CD4-positive, alpha-beta T cell (primary cell): ENCODE results near the gene HS3ST2. TPM values are rescaled to one million over a fixed set of nuclear protein-coding genes. Genes with fewer than 3 reads are reported as not detected.

Experiments used
- ATAC-seq: fragments of 200-7000 bp; cut with Tn5 transposase; one replicate; pipeline ENCODE4 v1.10.0; 2022; ENCODE audit warnings: mild to moderate bottlenecking; ENCODE audit not compliant: poor library complexity
- CTCF ChIA-PET: fragments of 350-600 bp; sonication (Branson Sonifier 250); formaldehyde crosslinking; loops from one replicate; lab custom pipeline; 2021; ENCODE audit warnings: antibody characterized with exemption, inconsistent platforms; lab: Charles Lee
- POLR2A ChIA-PET: fragments of 350-600 bp; sonication (Branson Sonifier 250); formaldehyde crosslinking; loops from one replicate; lab custom pipeline; 2021; ENCODE audit warnings: antibody characterized with exemption, inconsistent platforms; lab: Charles Lee
- DNase-seq, 14 experiments: peaks; one replicate each; pipeline ENCODE4 v3.0.0-alpha.2; 2013 to 2020; ENCODE audit warnings: mixed read lengths in 2 of 14
- H3K27ac ChIP-seq, 2 donors: one replicate each; pipeline versions ENCODE4 v1.5.1 to v1.7.0; 2013; ENCODE audit warnings: low read length in 2 of 2, low read depth in 1 of 2, mild to moderate bottlenecking in 1 of 2
- H3K27me3 ChIP-seq, 2 experiments: 1 replicate in 1 of 2; 2 replicates in 1 of 2; pipeline versions ENCODE4 v1.6.1 to v1.7.0; 2013; ENCODE audit warnings: low read length in 2 of 2, control low read depth in 1 of 2, mild to moderate bottlenecking in 1 of 2, moderate library complexity in 1 of 2; ENCODE audit not compliant: insufficient read depth in 2 of 2, control insufficient read depth in 1 of 2
- H3K36me3 ChIP-seq: one replicate; pipeline ENCODE4 v1.6.1; 2013; ENCODE audit warnings: low read length, control low read depth; ENCODE audit not compliant: insufficient read depth
- H3K4me1 ChIP-seq: one replicate; pipeline ENCODE4 v1.6.1; 2013; ENCODE audit warnings: low read length, control low read depth; ENCODE audit not compliant: insufficient read depth
- H3K4me3 ChIP-seq: one replicate; pipeline ENCODE4 v1.5.1; 2013; ENCODE audit warnings: mild to moderate bottlenecking, low read length, moderate library complexity
- H3K9me3 ChIP-seq, 2 experiments: 1 replicate in 1 of 2; 2 replicates in 1 of 2; pipeline versions ENCODE4 v1.6.1 to v1.7.0; 2013; ENCODE audit warnings: low read length in 2 of 2, mild to moderate bottlenecking in 2 of 2, control low read depth in 1 of 2, moderate library complexity in 1 of 2; ENCODE audit not compliant: control insufficient read depth in 1 of 2, insufficient read depth in 1 of 2
- H3K27ac Mint-ChIP-seq: one replicate; pipeline ENCODE4 v1.8.0; 2020; ENCODE audit warnings: mixed read lengths
- H3K27me3 Mint-ChIP-seq: one replicate; pipeline ENCODE4 v1.8.0; 2021; ENCODE audit warnings: mixed read lengths
- H3K36me3 Mint-ChIP-seq: one replicate; pipeline ENCODE4 v1.8.0; 2021; ENCODE audit warnings: low read depth, mixed read lengths
- H3K4me1 Mint-ChIP-seq: one replicate; pipeline ENCODE4 v1.8.0; 2021; ENCODE audit warnings: low read depth, mixed read lengths
- H3K4me3 Mint-ChIP-seq: one replicate; pipeline ENCODE4 v1.8.0; 2020; ENCODE audit warnings: mild to moderate bottlenecking, mixed read lengths
- H3K9me3 Mint-ChIP-seq: one replicate; pipeline ENCODE4 v1.8.0; 2020; ENCODE audit warnings: mixed read lengths
- CTCF ChIP-seq: fragments of 200-600 bp; IDR thresholded peaks from one replicate; pipeline ENCODE4 v1.8.0; 2022; ENCODE audit warnings: antibody characterized with exemption, mild to moderate bottlenecking
- intact Hi-C, 2 experiments: fragments of 100-400 bp; cut with DNase I in 1 of 2; cut with micrococcal nuclease in 1 of 2; formaldehyde crosslinking; loops; one replicate each; pipeline versions ENCODE4 v1.15.1 to v1.9.0; 2023 to 2025; cut with DNase I, micrococcal nuclease
- total RNA-seq, 174 experiments: library from RNA in 2 of 174; stranded (reverse) in 2 of 174; gene quantifications; one replicate each; pipeline ENCODE4 v1.2.3 and lab custom pipeline; 2021 to 2026

The HS3ST2 gene
- total RNA-seq, 2 experiments from 2014 or later: not detected

- DNase-seq (no peak), ATAC-seq (no peak)
- no peak overlapping the region for H3K4me3 ChIP-seq
- Mint-ChIP-seq H3K9me3 (no peaks in the 10 kb centered on the region), H3K4me1 (no peaks in the 10 kb centered on the region), H3K36me3 (no peaks in the 10 kb centered on the region), H3K27me3 (peaks cover 59% of the 10 kb centered on the region), H3K27ac (no peak overlapping the region), H3K4me3 (no peak overlapping the region)
- peaks cover 4 to 23% of the 10 kb centered on the region in 2 experiments for H3K27me3 ChIP-seq
- H3K27ac ChIP-seq: no peak overlapping the region
- intact Hi-C loops: no loop called here
- no peaks in the 10 kb centered on the region for H3K4me1 ChIP-seq
- ChIA-PET POLR2A (no interaction called here), CTCF (no interaction called here)
- TF ChIP-seq CTCF: no peak
- H3K9me3 ChIP-seq: no peaks in the 10 kb centered on the region
- H3K36me3 ChIP-seq: no peaks in the 10 kb centered on the region
These were observed 115.0 kb downstream of the HS3ST2 start for GRCh38 chr16:22928882-22929435.

- intact Hi-C loops: no loop called here
- no peaks in the 10 kb centered on the region for H3K4me1 Mint-ChIP-seq
- no peak for TF ChIP-seq CTCF
- ATAC-seq (no peak), DNase-seq (no peak)
- H3K4me3 Mint-ChIP-seq: no peak overlapping the region
- H3K9me3 Mint-ChIP-seq: no peaks in the 10 kb centered on the region
- H3K27me3 Mint-ChIP-seq: peaks cover 58% of the 10 kb centered on the region
- Histone ChIP-seq H3K36me3 (no peaks in the 10 kb centered on the region), H3K4me1 (no peaks in the 10 kb centered on the region), H3K27me3 (peaks cover 4 to 23% of the 10 kb centered on the region in 2 experiments), H3K4me3 (no peak overlapping the region), H3K27ac (no peak overlapping the region), H3K9me3 (no peaks in the 10 kb centered on the region)
- H3K27ac Mint-ChIP-seq: no peak overlapping the region
- CTCF ChIA-PET: no interaction called here
- H3K36me3 Mint-ChIP-seq: no peaks in the 10 kb centered on the region
- POLR2A ChIA-PET: no interaction called here
These were observed 115.5 kb downstream of the HS3ST2 start for GRCh38 chr16:22929461-22929860.

- Mint-ChIP-seq H3K36me3 (no peaks in the 10 kb centered on the region), H3K9me3 (no peaks in the 10 kb centered on the region), H3K27me3 (peaks cover 62% of the 10 kb centered on the region), H3K27ac (no peak overlapping the region), H3K4me1 (no peaks in the 10 kb centered on the region), H3K4me3 (no peak overlapping the region)
- Histone ChIP-seq H3K36me3 (no peaks in the 10 kb centered on the region), H3K4me1 (no peaks in the 10 kb centered on the region), H3K4me3 (no peak overlapping the region), H3K27ac (no peak overlapping the region), H3K27me3 (peaks cover 4 to 23% of the 10 kb centered on the region in 2 experiments), H3K9me3 (no peaks in the 10 kb centered on the region)
- ATAC-seq: no peak
- ChIA-PET POLR2A (no interaction called here), CTCF (no interaction called here)
- intact Hi-C loops: no loop called here
- no peak for DNase-seq
- no peak for TF ChIP-seq CTCF
These were observed 118.2 kb downstream of the HS3ST2 start for GRCh38 chr16:22932032-22932771.
